Smooth muscle cell (in vitro differentiated cells): ENCODE data around the gene RPS19. TPM values are rescaled to one million over a fixed set of nuclear protein-coding genes. Genes with fewer than 3 reads are reported as not detected.
"Not testable (repeated sequence)": the region's sequence is repeated elsewhere in the genome, so short reads cannot be mapped to it uniquely, and the experiment has no call there.

ENCODE experiments used
- DNase-seq: peaks from one replicate; lab custom pipeline; 2025; ENCODE audit not compliant: unreplicated experiment; lab: John Stamatoyannopoulos, UW
- H2AFZ ChIP-seq: fragments of 200-600 bp; sonication (generic); 2 replicates; pipeline ENCODE4 v1.6.0; 2016; ENCODE audit warnings: antibody characterized with exemption, low read depth, mild to moderate bottlenecking
- H3F3A ChIP-seq: fragments of 200-600 bp; sonication (generic); 2 replicates; pipeline ENCODE4 v1.6.0; 2017; ENCODE audit warnings: antibody characterized with exemption, low read depth
- H3K27ac ChIP-seq: fragments of 200-600 bp; sonication (generic); 2 replicates; pipeline ENCODE4 v1.5.1; 2016; ENCODE audit warnings: low read depth, mild to moderate bottlenecking
- H3K27me3 ChIP-seq: fragments of 200-600 bp; sonication (generic); 2 replicates; pipeline ENCODE4 v1.6.1; 2016; ENCODE audit warnings: low read depth, mild to moderate bottlenecking
- H3K36me3 ChIP-seq: fragments of 200-600 bp; sonication (generic); 2 replicates; pipeline ENCODE4 v1.5.1; 2016; ENCODE audit warnings: low read depth
- H3K4me1 ChIP-seq: fragments of 200-600 bp; sonication (generic); 2 replicates; pipeline ENCODE4 v1.5.1; 2016; ENCODE audit warnings: low read depth
- H3K4me2 ChIP-seq: fragments of 200-600 bp; sonication (generic); 2 replicates; pipeline ENCODE4 v1.6.0; 2016; ENCODE audit warnings: mild to moderate bottlenecking
- H3K4me3 ChIP-seq: fragments of 200-600 bp; sonication (generic); 2 replicates; pipeline ENCODE4 v1.5.1; 2016; ENCODE audit warnings: mild to moderate bottlenecking
- H3K79me2 ChIP-seq: fragments of 200-600 bp; sonication (generic); 2 replicates; pipeline ENCODE4 v1.6.0; 2016; ENCODE audit warnings: low read depth, mild to moderate bottlenecking
- H3K9ac ChIP-seq: fragments of 200-600 bp; sonication (generic); 2 replicates; pipeline ENCODE4 v1.6.0; 2016; ENCODE audit warnings: low read depth
- H3K9me3 ChIP-seq: fragments of 200-600 bp; sonication (generic); replicated peaks from 2 replicates; pipeline ENCODE4 v1.5.1; 2016; ENCODE audit warnings: low read depth
- H4K20me1 ChIP-seq: fragments of 200-600 bp; sonication (generic); 2 replicates; pipeline ENCODE4 v1.6.0; 2016; ENCODE audit warnings: low read depth
- CTCF ChIP-seq: fragments of 200-600 bp; sonication (generic); IDR thresholded peaks from 2 replicates; pipeline ENCODE4 v1.5.1; 2017; ENCODE audit warnings: borderline replicate concordance, mild to moderate bottlenecking, antibody characterized with exemption; ENCODE audit not compliant: insufficient read depth, poor library complexity, severe bottlenecking
- WGBS: methylation state at CpG from one replicate; pipeline ENCODE4 v1.1.7; 2016; ENCODE audit warnings: low lambda C conversion rate; 5-methylcytosine and 5-hydroxymethylcytosine counted together
- polyA plus RNA-seq: library from polyadenylated mRNA; unstranded; fragments of >200 nt; fragmentation: Nextera tagmentation; extraction: Ambion mirVana; gene quantifications from 2 replicates; pipeline ENCODE4 v1.2.1, GENCODE V29; 2016
- total RNA-seq: library from RNA; depleted of rRNA; stranded (reverse); fragments of >200 nt; gene quantifications from 2 replicates; pipeline ENCODE4 v1.2.3, GENCODE V29; 2014

The RPS19 gene
- total and polyA plus RNA-seq, 2 experiments from 2014 or later = 1,345 to 2,105 TPM

- Histone ChIP-seq H3K9me3 (no peaks in the 10 kb centered on the region), H3F3A (no peaks in the 10 kb centered on the region), H3K4me2 (no peak overlapping the region), H3K36me3 (no peaks in the 10 kb centered on the region), H3K9ac (no peak overlapping the region), H3K79me2 (no peaks in the 10 kb centered on the region), H2AFZ (no peak overlapping the region), H3K4me1 (no peaks in the 10 kb centered on the region), H3K27ac (no peak overlapping the region), H3K4me3 (no peak overlapping the region), H4K20me1 (peaks cover 34% of the 10 kb centered on the region), H3K27me3 (peaks cover 75% of the 10 kb centered on the region)
- DNase-seq = no peak
- whole genome bisulfite sequencing = no CpG with 5 or more reads among the region's 51 CpGs
- TF ChIP-seq CTCF = no peak
Measured at GRCh38 chr19:41912899-41913537, 53.0 kb downstream of the RPS19 start.

GRCh38 chr19:41913538-41914423 lies 53.7 kb downstream of the RPS19 start:
- DNase-seq = no peak
- Histone ChIP-seq H3F3A (no peaks in the 10 kb centered on the region), H3K27ac (no peak overlapping the region), H3K4me3 (no peak overlapping the region), H3K9ac (no peak overlapping the region), H3K79me2 (no peaks in the 10 kb centered on the region), H3K4me1 (no peaks in the 10 kb centered on the region), H2AFZ (no peak overlapping the region), H4K20me1 (peaks cover 34% of the 10 kb centered on the region), H3K9me3 (no peaks in the 10 kb centered on the region), H3K36me3 (no peaks in the 10 kb centered on the region), H3K4me2 (no peak overlapping the region), H3K27me3 (peaks cover 80% of the 10 kb centered on the region)
- 23% methylated on average over 7 of the region's 21 CpGs for WGBS
- no peak for TF ChIP-seq CTCF

GRCh38 chr19:41914424-41914834 lies 54.4 kb downstream of the RPS19 start:
- H3K9me3 ChIP-seq = not testable (repeated sequence)
- WGBS = no CpG with 5 or more reads among the region's 5 CpGs

GRCh38 chr19:41915021-41915775 lies 55.1 kb downstream of the RPS19 start:
- Histone ChIP-seq H3K36me3 (no peaks in the 10 kb centered on the region), H3K79me2 (no peaks in the 10 kb centered on the region), H3K9me3 (no peaks in the 10 kb centered on the region), H2AFZ (no peak overlapping the region), H3K4me3 (no peak overlapping the region), H3K4me2 (no peak overlapping the region), H3K4me1 (no peaks in the 10 kb centered on the region), H3K27me3 (peaks cover 85% of the 10 kb centered on the region), H3K27ac (no peak overlapping the region), H3F3A (no peaks in the 10 kb centered on the region), H4K20me1 (peaks cover 23% of the 10 kb centered on the region), H3K9ac (no peak overlapping the region)
- TF ChIP-seq CTCF = no peak
- 25% methylated on average over 23 of the region's 38 CpGs for WGBS
- DNase-seq = no peak

More at GRCh38 chr19:41914424-41914834, 54.4 kb downstream of the RPS19 start:
- H3K4me1 ChIP-seq, DNase-seq, H3K27ac ChIP-seq, H3K9ac ChIP-seq, H3F3A ChIP-seq, H3K4me2 ChIP-seq, H3K79me2 ChIP-seq, H2AFZ ChIP-seq, H3K36me3 ChIP-seq, H3K4me3 ChIP-seq: not testable (repeated sequence)
- peaks cover 84% of the 10 kb centered on the region for H3K27me3 ChIP-seq
- peaks cover 30% of the 10 kb centered on the region for H4K20me1 ChIP-seq
